ENCODE results near the gene IQCC.

IQCC gene

GRCh38 chr1:32234792-32235191 lies 29.3 kb downstream of the IQCC start:
- DNase-seq (ENCODE audit: low read depth) = no peak
- TF ChIP-seq, protein P1, sequence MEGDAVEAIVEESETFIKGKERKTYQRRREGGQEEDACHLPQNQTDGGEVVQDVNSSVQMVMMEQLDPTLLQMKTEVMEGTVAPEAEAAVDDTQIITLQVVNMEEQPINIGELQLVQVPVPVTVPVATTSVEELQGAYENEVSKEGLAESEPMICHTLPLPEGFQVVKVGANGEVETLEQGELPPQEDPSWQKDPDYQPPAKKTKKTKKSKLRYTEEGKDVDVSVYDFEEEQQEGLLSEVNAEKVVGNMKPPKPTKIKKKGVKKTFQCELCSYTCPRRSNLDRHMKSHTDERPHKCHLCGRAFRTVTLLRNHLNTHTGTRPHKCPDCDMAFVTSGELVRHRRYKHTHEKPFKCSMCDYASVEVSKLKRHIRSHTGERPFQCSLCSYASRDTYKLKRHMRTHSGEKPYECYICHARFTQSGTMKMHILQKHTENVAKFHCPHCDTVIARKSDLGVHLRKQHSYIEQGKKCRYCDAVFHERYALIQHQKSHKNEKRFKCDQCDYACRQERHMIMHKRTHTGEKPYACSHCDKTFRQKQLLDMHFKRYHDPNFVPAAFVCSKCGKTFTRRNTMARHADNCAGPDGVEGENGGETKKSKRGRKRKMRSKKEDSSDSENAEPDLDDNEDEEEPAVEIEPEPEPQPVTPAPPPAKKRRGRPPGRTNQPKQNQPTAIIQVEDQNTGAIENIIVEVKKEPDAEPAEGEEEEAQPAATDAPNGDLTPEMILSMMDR (IDR thresholded peaks at IDR 0.05; ENCODE audit: low read depth, low read length, missing control alignments) = no peak
- in situ Hi-C loops (cut with HindIII; ENCODE audit: low sequenced_read_pairs) = no loop called here
- no peak overlapping the region for H3K4me3 ChIP-seq (ENCODE audit: low read depth, low read length)

DNA sequence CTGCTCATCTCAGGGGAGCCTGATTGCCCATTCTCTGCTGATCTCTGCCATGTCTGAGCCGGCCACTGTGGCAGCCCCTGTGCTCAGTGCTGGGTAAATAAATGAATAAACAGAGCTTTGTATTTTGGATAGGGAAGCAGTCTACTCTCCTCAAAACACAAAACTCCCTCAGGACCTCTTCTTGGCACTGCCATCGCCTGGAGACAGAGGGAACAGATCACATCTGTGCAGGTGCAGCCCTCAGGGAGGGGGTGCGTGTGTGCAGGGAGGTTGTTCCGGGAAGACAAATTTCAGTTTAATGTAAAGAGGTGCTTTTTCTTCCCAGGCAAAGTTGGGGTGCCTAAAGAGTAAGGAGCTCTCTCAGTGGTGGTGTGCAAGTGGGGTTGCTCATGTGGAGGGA lies 33.9 kb downstream of the IQCC start:
- in situ Hi-C loops (cut with HindIII; ENCODE audit: low sequenced_read_pairs) = no loop called here

DNA sequence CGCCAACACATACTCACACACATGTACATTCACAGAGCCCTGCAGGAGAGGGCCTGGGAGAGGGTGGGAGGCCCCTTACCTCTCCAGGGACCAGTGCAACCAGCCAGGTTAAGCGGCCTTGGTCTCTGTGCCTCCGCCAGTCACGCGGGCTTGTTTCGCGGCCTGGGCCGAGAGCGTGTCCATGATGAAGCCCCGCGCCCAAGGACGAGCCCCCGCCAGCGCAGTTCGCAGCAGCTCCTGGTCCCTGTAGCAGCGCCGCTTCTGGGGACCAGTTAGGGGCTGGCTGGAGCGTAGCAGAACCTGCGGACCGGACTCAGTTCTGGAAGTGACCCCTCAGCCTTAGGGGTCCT lies 34.3 kb downstream of the IQCC start:
- no peak for DNase-seq (ENCODE audit: low read depth)
- H3K4me3 ChIP-seq (ENCODE audit: low read depth, low read length) = peak overlapping the region; percentile 40
- TF ChIP-seq, protein P1 (IDR thresholded peaks at IDR 0.05; ENCODE audit: low read depth, low read length, missing control alignments) = no peak
- in situ Hi-C loops (cut with HindIII; ENCODE audit: low sequenced_read_pairs) = loop anchor here (5.0 kb wide), 1 partner anchor 83 kb away; no protein-coding TSS in a partner anchor

More for the DNA sequence above, 33.9 kb downstream of the IQCC start:
- no peak for DNase-seq (ENCODE audit: low read depth)
- TF ChIP-seq, protein P1 (IDR thresholded peaks at IDR 0.05; ENCODE audit: low read depth, low read length, missing control alignments) = no peak
- no peak overlapping the region for H3K4me3 ChIP-seq (ENCODE audit: low read depth, low read length)

GRCh38 chr1:32240140-32240951 lies 34.9 kb downstream of the IQCC start:
- DNase-seq (ENCODE audit: low read depth) = no peak
- in situ Hi-C loops (cut with HindIII; ENCODE audit: low sequenced_read_pairs) = loop anchor here (5.0 kb wide), 1 partner anchor 82 kb away; no protein-coding TSS in a partner anchor
- H3K4me3 ChIP-seq (ENCODE audit: low read depth, low read length) = peak overlapping the region; percentile 40
- TF ChIP-seq, protein P1 (IDR thresholded peaks at IDR 0.05; ENCODE audit: low read depth, low read length, missing control alignments) = no peak

- peak overlapping the region; percentile 40 for H3K4me3 ChIP-seq (ENCODE audit: low read depth, low read length)
- DNase-seq (ENCODE audit: low read depth) = no peak
- TF ChIP-seq, protein P1 (IDR thresholded peaks at IDR 0.05; ENCODE audit: low read depth, low read length, missing control alignments) = peak; percentile 2
- in situ Hi-C loops (cut with HindIII; ENCODE audit: low sequenced_read_pairs) = loop anchor here (5.0 kb wide), 1 partner anchor 81 kb away; no protein-coding TSS in a partner anchor
Observed at GRCh38 chr1:32241001-32241763, 35.7 kb downstream of the IQCC start.

DNA sequence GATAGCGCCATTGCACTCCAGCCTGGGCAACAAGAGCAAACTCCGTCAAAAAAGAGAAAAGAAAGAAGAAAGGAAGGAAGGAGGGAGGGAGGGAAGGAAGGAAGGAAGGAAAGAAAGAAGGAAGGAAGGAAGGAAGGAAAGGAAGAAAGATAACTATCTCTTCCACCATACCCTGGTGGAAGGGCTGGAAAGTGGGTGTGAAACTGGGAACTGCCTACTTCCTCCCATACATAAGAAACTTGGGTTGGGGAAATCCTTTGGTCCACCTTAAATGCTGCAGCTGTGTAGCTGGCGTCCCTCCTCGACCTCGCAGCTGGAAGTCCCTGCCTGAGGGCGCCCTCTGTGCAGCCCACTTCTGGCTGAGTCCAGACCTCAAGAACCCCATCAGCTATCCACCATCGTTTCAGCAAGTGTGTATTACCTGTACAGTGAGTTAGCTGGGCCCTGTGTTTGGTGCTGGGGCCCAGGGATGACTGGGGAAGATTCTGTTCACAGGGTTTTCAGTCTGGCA lies 36.9 kb downstream of the IQCC start:
- in situ Hi-C loops (cut with HindIII; ENCODE audit: low sequenced_read_pairs) = loop anchor here (5.0 kb wide), 1 partner anchor 80 kb away; no protein-coding TSS in a partner anchor
- no peak overlapping the region for H3K4me3 ChIP-seq (ENCODE audit: low read depth, low read length)
- TF ChIP-seq, protein P1 (IDR thresholded peaks at IDR 0.05; ENCODE audit: low read depth, low read length, missing control alignments) = no peak
- no peak for DNase-seq (ENCODE audit: low read depth)
